HTERT RPE-1 (cell line): Measurements from ENCODE around the gene KCNQ5.

Source experiments
- in situ Hi-C: fragments of 300-500 bp; cut with MboI; formaldehyde crosslinking; loops from 4 replicates; pipeline ENCODE4 v1.14.3; 2020; ENCODE audit warnings: low sequenced_read_pairs

KCNQ5 gene

DNA sequence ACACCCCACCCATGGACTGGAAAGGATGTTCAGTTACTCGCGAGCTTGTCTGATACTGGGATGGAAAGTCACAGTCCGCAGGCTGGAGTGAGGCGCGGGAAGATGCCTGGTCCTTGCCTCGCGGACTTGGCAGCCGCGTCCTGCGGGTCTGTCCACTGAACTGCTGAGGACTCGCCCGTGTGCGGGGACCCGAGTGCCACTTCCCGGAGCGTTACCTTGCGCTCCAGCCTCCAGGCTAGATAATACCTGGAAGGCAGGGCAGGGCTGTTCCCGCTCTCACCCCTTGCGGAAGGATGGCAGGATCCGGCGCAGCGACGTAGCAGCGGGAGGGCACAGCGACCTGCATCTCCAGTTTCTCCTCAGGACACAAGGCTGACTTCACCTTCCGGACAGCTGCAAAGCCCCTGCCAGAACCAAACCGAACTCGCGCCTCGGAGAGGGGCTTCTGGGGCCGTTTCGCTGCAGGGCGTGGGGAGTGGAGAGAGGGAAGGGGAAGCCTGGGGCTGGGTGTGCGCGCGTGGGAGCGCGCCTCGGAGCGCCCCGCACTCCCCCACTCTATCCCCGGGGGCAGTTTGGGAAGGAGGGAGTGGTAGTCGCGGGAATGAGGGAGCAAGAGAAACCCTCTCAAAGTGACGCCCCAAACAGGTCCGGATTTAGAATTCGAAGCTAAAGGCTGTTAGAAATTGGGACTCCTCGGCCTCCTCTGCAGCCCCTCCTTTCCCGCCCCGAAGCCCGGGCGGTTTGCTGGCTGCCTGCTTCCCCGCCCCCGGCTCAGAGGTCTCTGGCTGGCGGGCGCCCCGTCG lies at the start of gene KCNQ5:
Gene KCNQ5, plus strand, starts transcription at position 774 of the 803 bp plus-strand sequence.
- in situ Hi-C loops, result no loop called here

DNA sequence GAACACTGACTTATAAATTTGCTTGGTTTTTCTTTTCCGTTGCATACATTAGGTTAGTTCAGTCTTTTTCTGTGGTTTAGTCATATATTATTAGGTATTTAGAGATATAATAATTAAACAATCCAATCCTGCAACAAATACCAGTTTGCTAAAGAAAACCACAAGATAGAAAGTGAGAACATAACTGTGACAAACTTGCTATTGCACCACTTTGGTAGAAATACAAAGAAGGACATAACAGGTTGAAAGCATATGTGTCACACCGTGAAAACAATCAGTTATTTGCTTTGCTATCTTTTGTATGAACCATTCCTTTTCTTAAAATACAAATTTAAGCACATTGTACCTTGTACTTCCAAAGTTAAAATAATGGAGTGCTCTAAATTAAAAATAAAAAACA lies 42.0 kb upstream of the KCNQ5 start:
- in situ Hi-C loops, result loop anchor here (25.0 kb wide), 1 partner anchor 168 kb away; no protein-coding TSS in a partner anchor

DNA sequence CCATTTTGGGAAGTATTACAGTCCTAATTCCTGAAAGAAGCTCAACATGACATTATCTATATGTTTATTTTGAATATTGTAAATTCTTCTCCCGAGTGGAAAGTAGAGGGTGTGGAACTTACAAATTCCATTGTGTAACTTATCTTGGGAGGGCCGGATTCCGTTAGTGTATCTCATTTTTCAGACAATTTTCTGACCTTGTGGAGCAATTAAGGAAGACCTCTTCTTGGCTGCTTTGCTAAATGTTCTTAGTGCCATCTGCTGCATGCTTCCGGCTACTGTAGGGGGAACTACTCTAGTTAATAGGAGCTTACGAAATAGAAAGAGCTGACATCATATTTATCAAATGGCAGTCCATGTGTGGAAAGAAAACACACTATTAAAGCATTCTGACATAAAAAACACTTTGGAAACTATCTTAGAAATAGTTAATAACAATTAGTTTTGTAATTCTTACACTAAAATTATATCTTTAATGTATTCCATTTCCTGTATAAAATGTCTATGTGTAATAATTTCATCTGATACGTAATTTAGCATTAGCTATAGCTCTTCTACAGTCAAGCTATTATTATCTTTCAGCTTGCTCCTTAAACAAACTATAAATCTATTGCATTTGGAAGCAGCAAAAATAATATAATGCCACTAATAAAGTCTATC lies 41.5 kb upstream of the KCNQ5 start:
- in situ Hi-C loops, result loop anchor here (25.0 kb wide), 1 partner anchor 168 kb away; no protein-coding TSS in a partner anchor

DNA sequence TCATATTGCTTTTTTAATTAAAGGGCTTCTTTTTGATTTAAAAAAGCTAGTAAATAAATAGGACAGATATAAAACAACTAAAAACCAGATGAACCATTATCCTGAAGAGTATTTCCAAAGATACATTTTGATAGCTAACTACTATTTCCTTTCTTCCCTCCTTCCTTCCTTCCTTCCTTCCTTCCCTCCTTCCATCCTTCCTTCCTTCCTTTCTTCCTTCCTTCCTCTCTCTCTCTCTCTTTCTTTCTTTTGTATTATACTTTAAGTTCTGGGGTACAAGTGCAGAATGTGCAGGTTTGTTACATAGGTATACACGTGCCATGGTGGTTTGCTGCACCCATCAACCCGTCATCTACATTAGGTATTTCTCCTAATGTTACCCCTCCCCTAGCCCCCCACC lies 40.9 kb upstream of the KCNQ5 start:
- in situ Hi-C loops, result loop anchor here (25.0 kb wide), 1 partner anchor 169 kb away; no protein-coding TSS in a partner anchor

DNA sequence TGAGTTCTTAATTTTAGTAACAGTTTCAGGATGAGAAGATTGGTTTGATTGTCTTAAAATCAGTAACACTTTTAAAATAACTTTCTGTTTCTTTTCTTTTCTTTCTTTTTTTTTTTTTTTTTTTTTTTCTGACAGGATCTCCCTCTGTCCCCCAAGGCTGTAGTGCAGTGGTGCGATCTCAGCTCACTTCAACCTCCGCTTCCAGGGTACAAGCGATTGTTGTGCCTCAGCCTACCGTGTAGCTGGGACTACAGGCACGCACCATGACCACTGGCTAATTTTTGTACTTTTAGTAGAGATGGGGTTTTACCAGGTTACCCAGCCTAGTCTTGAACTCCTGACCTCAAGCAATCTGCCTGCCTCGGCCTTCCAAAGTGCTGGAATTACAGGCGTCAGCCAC lies 33.7 kb upstream of the KCNQ5 start:
- in situ Hi-C loops, result loop anchor here (25.0 kb wide), 1 partner anchor 176 kb away; no protein-coding TSS in a partner anchor

DNA sequence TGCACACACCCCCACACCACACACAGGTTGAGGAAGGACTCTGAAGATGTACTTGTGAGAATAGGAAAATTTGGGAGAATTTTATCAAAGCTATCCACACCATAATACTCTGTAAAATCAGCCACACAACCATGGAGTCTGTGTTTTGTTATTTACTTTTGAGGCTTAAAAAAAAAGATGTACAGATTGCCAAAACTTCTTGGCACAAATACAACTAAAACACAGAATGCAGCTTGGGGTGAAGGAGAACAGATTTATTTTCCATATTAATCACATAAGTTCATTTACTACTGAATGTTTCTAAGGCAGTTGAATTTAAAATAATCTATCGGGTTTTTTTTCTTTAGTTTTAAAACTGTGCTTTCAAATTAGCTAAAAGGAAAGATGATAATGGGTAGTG lies 32.8 kb upstream of the KCNQ5 start:
- in situ Hi-C loops, result loop anchor here (25.0 kb wide), 1 partner anchor 177 kb away; no protein-coding TSS in a partner anchor

DNA sequence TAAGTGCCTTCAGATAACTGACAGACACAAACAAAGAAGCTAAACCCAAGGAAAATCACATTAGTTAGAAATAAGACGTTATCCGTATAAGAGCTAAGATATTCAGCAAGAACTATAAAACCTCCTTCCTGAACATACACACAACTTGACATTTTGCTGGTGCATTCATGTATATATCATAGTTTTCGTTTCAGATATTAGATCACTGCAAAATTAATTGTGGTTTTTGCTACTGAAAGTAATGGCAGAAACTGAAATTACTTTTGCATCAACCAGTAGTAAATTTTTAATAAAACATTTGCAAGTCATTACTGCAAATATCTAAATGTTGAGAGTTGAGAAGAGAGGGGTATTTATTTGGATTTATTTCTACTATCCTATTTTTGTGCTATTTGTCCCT lies 26.1 kb upstream of the KCNQ5 start:
- in situ Hi-C loops, result loop anchor here (25.0 kb wide), 1 partner anchor 184 kb away; no protein-coding TSS in a partner anchor

DNA sequence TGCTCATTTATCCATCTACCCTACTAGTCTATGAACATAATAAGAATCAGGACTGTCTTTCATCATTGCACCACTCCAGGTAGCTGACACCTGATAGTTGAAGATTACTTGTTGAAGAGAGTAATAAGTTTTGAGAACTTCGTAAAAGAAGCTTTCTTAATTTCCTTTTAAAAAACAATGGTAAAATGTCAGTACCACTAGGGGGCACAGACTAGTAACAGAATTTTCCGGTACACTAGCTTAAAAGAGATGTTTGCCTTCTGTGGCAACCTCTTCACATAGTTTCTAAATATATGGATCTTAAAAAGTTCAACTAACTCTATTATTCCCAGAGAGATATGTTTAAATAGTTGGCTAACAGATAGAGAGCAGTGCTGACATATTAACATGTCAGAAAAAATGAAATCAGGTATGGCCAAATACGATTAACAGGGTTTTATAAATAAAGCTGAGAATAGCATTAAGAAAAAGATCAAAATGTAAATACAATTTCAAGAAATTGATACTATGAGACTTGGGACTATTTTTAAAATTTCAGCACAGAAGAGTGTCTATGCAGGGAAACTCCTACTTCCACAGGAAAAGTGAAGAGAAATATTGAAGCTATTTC lies 5.4 kb upstream of the KCNQ5 start:
- in situ Hi-C loops, result no loop called here

DNA sequence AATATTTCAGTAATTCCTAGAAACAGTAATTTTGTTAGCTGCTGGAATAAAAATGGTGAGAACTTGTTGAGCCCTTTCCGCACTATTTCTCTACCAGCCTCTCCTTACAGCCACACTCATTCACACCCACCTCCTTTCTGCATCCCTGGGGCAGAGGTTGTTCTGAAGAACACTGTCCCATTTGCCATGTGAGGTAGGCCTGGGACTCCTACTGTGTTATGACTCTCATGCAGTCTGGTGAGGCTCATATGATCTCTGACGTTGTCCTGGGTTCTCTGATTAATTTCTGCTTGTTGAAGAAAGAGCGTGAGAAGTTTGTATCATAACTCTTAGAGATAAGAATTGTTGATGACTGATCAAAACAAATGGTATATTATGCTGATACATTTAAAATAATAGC lies 4.1 kb upstream of the KCNQ5 start:
- in situ Hi-C loops, result no loop called here

DNA sequence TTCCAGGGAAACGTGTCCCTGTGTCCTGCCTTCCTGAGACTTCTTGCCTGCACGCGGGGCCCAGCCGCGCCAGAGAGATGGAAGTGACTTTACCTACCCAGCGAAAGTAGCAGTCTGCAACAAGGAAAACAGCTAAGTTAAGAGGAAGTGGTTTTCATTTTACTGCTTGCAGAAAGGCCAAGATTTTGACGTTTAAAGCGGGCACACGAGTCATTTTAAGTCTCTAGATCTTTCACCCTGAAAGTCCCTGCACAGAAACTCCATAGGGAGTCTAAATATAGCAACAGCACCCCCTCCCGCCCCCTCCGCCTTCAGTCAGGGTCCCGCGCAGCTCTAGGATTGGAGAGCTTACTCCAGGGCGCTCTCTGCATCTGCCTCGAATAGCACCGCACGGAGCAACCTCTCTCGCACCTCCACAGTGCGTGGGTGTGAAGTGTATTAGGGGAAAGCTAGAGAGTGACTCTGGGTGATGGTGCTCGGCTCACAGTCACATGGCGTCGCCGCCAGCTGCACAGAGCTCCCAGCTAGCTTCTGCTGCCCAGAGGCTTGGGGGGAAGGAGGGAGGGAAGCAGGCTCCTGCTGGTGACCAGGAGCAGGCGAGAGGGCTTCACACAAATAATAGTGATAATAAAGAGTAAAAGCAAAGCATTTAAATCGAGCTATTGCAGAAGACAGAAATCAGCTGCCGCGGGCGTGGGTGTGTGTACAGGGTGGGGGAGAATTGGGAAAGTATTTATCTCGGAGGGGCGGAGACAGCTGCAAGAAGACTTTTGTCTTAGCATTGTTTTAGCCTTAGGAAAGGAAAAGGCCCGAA lies 1.8 kb upstream of the KCNQ5 start:
- in situ Hi-C loops, result no loop called here

DNA sequence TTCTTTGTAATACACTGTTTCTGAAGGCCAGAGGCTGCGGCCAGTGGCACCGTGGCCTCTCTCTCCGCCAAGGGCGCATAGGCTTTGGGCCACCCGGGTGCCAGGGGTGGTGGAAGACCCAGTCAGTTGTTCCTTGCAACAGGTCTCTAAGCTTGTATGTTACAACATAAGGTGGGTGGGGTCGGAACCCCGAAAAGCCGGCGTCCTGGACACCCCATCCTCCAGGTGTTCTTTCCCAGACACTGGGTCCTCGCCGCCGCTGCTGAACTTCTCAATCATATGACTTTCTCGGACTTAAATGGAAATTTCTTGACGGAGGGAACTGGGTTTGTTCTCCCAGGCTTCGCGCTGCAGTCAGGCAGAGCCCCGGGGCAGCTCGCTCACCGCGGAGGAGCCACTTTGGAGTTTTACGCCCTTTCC lies 983 bp upstream of the KCNQ5 start:
- in situ Hi-C loops, result no loop called here

DNA sequence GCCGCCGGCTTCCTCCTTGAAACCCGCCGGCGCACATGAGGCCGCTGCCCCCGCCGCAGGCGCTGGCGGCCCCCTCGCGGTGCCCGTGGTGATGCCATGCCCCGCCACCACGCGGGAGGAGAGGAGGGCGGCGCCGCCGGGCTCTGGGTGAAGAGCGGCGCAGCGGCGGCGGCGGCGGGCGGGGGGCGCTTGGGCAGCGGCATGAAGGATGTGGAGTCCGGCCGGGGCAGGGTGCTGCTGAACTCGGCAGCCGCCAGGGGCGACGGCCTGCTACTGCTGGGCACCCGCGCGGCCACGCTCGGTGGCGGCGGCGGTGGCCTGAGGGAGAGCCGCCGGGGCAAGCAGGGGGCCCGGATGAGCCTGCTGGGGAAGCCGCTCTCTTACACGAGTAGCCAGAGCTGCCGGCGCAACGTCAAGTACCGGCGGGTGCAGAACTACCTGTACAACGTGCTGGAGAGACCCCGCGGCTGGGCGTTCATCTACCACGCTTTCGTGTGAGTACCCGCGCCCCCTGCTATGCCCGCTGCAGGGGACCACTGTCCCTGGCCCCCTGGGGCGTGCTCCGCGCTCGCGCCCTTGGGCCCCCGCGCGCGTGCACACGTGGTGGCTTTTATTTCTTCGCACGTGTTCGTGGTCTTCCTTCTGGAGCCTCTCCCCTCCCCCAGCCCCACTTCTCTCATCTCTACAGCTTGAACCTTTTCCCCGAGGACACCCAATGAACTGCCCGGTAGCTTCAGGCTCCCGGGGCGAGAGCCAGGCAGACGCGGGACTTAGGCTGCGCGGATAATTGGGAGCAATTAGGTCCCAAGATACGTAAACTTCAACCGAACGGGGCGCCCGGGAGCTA lies 453 bp downstream of the KCNQ5 start:
- in situ Hi-C loops, result no loop called here

DNA sequence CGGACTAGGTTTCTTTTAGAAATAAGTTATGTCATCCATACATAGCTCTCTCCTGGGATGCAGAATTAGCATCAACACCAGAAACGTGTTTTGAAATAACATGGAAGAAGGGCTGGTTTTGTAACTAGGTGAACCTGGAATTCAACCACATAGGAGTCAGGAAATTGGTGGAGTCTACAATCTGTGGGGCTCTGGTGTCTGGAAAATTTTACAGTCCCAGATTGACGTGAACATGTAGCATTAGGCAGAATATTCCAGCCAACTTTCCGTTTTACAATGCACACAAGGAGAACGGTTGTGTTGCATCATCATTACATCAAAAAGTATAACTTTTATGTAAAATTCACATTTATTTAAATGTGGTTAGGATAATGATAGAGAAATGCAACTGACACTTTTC lies 1.9 kb downstream of the KCNQ5 start:
- in situ Hi-C loops, result no loop called here

DNA sequence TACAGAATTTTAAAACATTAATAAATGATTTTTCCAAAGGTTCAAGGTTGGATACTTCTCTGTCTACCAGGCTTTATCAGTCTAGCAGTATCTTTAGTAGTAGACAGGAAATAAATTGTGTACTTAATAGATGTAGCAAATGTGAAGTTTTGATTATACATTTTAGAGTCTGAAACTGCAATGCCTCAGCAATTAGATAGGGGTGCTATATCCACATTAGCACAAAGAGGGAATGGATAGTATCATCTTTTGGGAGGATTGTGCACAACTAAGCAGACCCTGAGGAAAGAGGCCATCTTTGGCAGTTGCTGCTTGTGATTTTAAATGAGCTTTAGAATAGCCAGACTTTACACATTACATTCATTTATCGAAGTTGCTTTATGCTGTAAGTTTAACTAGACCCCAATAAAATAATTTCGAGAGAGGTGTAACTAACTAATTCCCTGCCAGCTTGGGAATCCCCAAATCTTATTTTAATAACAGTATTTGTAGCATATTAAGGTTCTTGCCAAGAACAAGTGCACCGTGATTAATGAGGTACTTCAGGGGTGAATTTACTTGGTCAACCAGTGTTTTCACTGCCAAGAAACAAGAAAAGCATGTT lies 2.8 kb downstream of the KCNQ5 start:
- in situ Hi-C loops, result no loop called here

DNA sequence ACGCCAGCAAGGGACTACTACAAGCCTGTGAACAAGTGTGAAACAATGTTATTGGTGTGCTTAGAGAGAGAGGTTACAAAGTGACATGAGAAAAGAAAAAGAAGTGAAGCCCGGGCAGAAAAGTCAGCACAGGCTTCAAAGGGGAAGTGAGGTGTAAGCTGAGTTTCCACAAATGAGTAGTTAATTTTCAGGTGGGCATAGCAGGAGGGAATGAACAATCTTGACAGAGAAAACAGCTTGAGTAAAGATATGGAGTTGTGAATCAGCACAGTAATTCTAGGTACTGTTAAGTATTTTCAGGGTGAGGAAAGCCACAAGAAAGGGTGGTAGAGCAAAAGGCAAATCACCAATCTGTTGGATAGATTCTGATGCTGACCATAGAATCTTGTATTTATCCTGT lies 4.3 kb downstream of the KCNQ5 start:
- in situ Hi-C loops, result no loop called here

DNA sequence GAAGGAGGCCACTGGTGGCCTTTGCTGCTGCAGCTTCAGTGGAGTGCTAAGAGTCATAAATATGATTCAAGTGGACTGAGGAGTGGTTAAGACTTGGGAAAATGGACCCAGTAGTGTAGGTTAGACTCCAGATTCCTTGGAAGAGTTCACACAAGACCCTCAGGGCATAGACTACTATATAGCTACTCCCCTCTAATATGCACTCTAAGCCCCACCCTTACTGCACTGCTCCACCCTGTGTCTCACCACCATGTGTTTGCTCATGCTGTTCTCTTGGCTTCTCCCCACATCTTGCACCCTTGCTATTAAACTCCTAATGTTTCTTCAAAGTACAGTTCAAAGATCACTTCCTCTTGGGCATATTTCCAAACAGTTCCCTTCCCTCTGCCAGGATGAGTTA lies 5.7 kb downstream of the KCNQ5 start:
- in situ Hi-C loops, result no loop called here

DNA sequence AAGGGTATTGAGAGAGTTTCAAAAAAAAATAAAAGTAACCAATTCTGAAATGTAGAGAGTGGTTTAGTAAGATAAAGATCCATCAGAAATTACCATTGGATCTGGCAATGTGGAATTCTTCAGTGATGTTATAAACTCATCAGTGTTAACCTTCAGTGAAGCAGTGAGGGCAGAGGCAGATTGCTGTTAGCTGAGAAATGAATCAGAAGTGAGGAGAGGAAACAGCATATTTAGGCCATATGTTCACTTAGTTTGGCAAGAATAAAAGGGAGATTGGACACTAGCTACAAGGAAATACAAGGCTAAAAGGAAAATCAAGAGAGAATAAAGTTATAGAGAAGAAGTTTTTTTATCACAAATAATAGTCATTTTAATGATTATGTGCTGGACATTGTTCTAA lies 9.6 kb downstream of the KCNQ5 start:
- in situ Hi-C loops, result no loop called here

DNA sequence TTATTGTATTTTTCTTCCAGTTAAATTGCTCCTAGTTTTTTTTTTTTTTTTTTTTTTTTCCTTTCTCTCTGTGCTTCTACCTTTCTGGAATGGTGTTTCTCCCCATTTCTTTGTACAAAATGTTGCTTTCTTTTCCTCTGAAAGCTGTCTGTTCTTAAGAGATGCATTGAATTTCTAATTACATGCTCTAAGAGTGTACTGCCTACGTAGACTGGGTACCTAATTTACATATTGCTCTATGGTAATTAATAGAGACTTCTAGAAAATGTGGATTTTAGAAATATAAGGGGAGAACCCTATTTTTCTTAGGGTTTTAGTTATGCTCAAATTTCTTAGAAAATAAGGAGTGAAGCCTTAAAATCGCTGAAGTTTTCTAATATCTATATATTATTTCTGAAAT lies 13.8 kb downstream of the KCNQ5 start:
- in situ Hi-C loops, result no loop called here

DNA sequence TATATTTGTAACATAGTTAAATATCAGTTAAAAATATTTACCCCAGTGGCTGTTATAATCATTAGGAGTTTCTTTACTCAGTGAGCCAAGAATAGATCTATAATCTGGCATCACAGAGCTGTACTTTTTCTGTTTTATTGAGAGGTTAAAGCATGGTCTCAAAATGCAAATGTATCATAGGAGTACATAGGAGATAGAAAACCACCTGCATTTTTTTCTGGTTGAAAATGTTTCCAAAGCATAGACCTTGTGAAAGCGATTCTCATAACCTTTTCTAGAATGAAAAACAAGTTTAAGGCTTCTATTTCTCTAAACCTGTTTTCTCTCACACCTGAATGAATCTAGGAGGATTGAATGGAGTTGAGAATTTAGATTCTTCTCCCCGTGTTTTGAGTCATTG lies 14.4 kb downstream of the KCNQ5 start:
- in situ Hi-C loops, result no loop called here

DNA sequence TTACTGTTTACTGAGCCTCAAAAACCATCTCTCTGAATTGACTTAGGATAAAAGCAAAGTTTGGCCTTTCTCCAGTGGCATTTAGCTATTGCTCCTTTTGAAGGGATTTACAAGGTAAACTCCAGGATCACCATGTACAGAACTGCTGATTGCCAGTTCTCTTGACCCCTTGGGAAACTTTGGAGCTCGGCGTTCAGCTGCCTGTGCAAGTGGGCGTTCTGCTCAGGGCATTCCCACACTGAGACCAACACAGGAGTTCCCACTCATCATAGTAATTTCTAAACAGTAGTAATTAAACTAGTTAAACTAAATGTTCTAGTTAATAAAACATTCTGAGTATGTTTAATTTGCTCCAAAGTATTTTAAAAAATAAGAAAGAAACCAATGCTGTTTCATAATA lies 14.9 kb downstream of the KCNQ5 start:
- in situ Hi-C loops, result no loop called here
